NT2/D1 (cell line): ENCODE data around the gene BCL2L15.
A peak's percentile ranks its signal among the peaks of the same experiment; 100 is the strongest.

Experiments
- DNase-seq: peaks from one replicate; pipeline ENCODE4 v3.0.0-alpha.2; 2011; ENCODE audit warnings: low read depth, low spot score
- H3K27me3 ChIP-seq: 2 replicates; pipeline ENCODE4 v1.6.0; 2011; ENCODE audit warnings: mild to moderate bottlenecking; ENCODE audit not compliant: insufficient read length, insufficient read depth
- H3K36me3 ChIP-seq: 2 replicates; pipeline ENCODE4 v1.6.1; 2011; ENCODE audit warnings: mild to moderate bottlenecking, low read length, mixed read lengths; ENCODE audit not compliant: insufficient read depth, insufficient read length
- H3K4me1 ChIP-seq: 2 replicates; pipeline ENCODE4 v1.5.1; 2011; ENCODE audit not compliant: insufficient read depth, insufficient read length
- H3K4me3 ChIP-seq: 2 replicates; pipeline ENCODE4 v1.5.1; 2011; ENCODE audit warnings: low read depth; ENCODE audit not compliant: insufficient read length
- H3K9ac ChIP-seq: 2 replicates; pipeline ENCODE4 v1.6.0; 2011; ENCODE audit warnings: low read depth; ENCODE audit not compliant: insufficient read length
- H3K9me3 ChIP-seq: 2 replicates; pipeline ENCODE4 v1.5.1; 2011; ENCODE audit warnings: mild to moderate bottlenecking, low read length; ENCODE audit not compliant: insufficient read depth
- SUZ12 ChIP-seq: IDR thresholded peaks from 2 replicates; pipeline ENCODE4 v1.6.1; 2011; ENCODE audit not compliant: insufficient read length, insufficient read depth; ENCODE audit errors: extremely low read depth
- YY1 ChIP-seq: IDR thresholded peaks from 2 replicates; pipeline ENCODE4 v1.6.1; 2011; ENCODE audit not compliant: insufficient read length, insufficient read depth
- ZNF274 ChIP-seq: IDR thresholded peaks from 2 replicates; pipeline ENCODE4 v1.6.1; 2011; ENCODE audit warnings: mild to moderate bottlenecking, low read depth, low read length

BCL2L15 gene

GRCh38 chr1:113917400-113918082 is 30.2 kb upstream of the BCL2L15 start:
- Histone ChIP-seq H3K27me3 (no peaks in the 10 kb centered on the region), H3K9ac (no peak overlapping the region), H3K4me1 (no peaks in the 10 kb centered on the region), H3K9me3 (no peaks in the 10 kb centered on the region), H3K4me3 (no peak overlapping the region), H3K36me3 (peaks cover 18% of the 10 kb centered on the region)
- no peak for TF ChIP-seq SUZ12
- no peak for TF ChIP-seq YY1
- TF ChIP-seq ZNF274, result no peak
- no peak for DNase-seq

- no peak overlapping the region for H3K4me3 ChIP-seq
- no peak for DNase-seq
- no peaks in the 10 kb centered on the region for H3K27me3 ChIP-seq
- TF ChIP-seq ZNF274 (no peak), SUZ12 (no peak), YY1 (no peak)
- H3K36me3 ChIP-seq, result peaks cover 23% of the 10 kb centered on the region
- H3K9me3 ChIP-seq, result no peaks in the 10 kb centered on the region
- no peaks in the 10 kb centered on the region for H3K4me1 ChIP-seq
- H3K9ac ChIP-seq, result no peak overlapping the region
These were observed 29.6 kb upstream of the BCL2L15 start for GRCh38 chr1:113916974-113917373.

- Histone ChIP-seq H3K36me3 (peaks cover 52% of the 10 kb centered on the region), H3K9me3 (no peaks in the 10 kb centered on the region), H3K9ac (no peak overlapping the region), H3K4me1 (no peaks in the 10 kb centered on the region), H3K4me3 (no peak overlapping the region), H3K27me3 (no peaks in the 10 kb centered on the region)
- DNase-seq, result no peak
- TF ChIP-seq YY1 (no peak), SUZ12 (no peak), ZNF274 (no peak)
These were observed 26.7 kb upstream of the BCL2L15 start for GRCh38 chr1:113913887-113914664.

GRCh38 chr1:113913312-113913668 is 25.9 kb upstream of the BCL2L15 start:
- peaks cover 59% of the 10 kb centered on the region for H3K36me3 ChIP-seq
- no peak overlapping the region for H3K4me3 ChIP-seq
- no peaks in the 10 kb centered on the region for H3K9me3 ChIP-seq
- no peaks in the 10 kb centered on the region for H3K4me1 ChIP-seq
- TF ChIP-seq YY1 (no peak), ZNF274 (no peak), SUZ12 (no peak)
- DNase-seq, result no peak
- no peaks in the 10 kb centered on the region for H3K27me3 ChIP-seq
- H3K9ac ChIP-seq, result no peak overlapping the region

- peaks cover 64% of the 10 kb centered on the region for H3K36me3 ChIP-seq
- DNase-seq, result no peak
- no peaks in the 10 kb centered on the region for H3K4me1 ChIP-seq
- H3K27me3 ChIP-seq, result no peaks in the 10 kb centered on the region
- TF ChIP-seq YY1, result no peak
- TF ChIP-seq ZNF274, result no peak
- TF ChIP-seq SUZ12, result no peak
- H3K9me3 ChIP-seq, result no peaks in the 10 kb centered on the region
- H3K9ac ChIP-seq, result no peak overlapping the region
- H3K4me3 ChIP-seq, result no peak overlapping the region
These were observed 25.4 kb upstream of the BCL2L15 start for GRCh38 chr1:113912594-113913311.

GRCh38 chr1:113905435-113905861 is 18.1 kb upstream of the BCL2L15 start:
- H3K36me3 ChIP-seq, result peaks cover 61% of the 10 kb centered on the region
- H3K27me3 ChIP-seq, result no peaks in the 10 kb centered on the region
- H3K4me3 ChIP-seq, result peak overlapping the region; percentile 99
- H3K4me1 ChIP-seq, result no peaks in the 10 kb centered on the region
- no peaks in the 10 kb centered on the region for H3K9me3 ChIP-seq
- TF ChIP-seq ZNF274 (no peak), SUZ12 (no peak), YY1 (no peak)
- peak overlapping the region; percentile 99 for H3K9ac ChIP-seq
- DNase-seq, result peak; percentile 23
